ENCODE results near the gene KCNH5. TPM values are rescaled to one million over a fixed set of nuclear protein-coding genes. Genes with fewer than 3 reads are reported as not detected.

KCNH5 gene
- total RNA-seq, 1 experiment from 2014 or later = not detected

- no peak overlapping the region for H3K4me3 Mint-ChIP-seq (ENCODE audit: unreplicated experiment)
- peaks cover 6% of the 10 kb centered on the region for H3K36me3 Mint-ChIP-seq (ENCODE audit: insufficient read depth, unreplicated experiment)
- H3K27ac Mint-ChIP-seq (ENCODE audit: low read depth, unreplicated experiment) = no peak overlapping the region
- H3K9me3 Mint-ChIP-seq (ENCODE audit: unreplicated experiment) = no peaks in the 10 kb centered on the region
- no peaks in the 10 kb centered on the region for H3K27me3 Mint-ChIP-seq (ENCODE audit: insufficient read depth, unreplicated experiment)
- ChIA-PET POLR2A (interaction anchor here (1.0 kb wide), 1 partner anchor 12 kb away, joined by 3 read pairs; no protein-coding TSS in a partner anchor), CTCF (no interaction called here)
- DNase-seq (ENCODE audit: unreplicated experiment) = no peak
- intact Hi-C loops (cut with micrococcal nuclease) = no loop called here
- H3K4me1 Mint-ChIP-seq (ENCODE audit: insufficient read depth, unreplicated experiment) = peaks cover 6% of the 10 kb centered on the region
- TF ChIP-seq CTCF (IDR thresholded peaks at IDR 0.05; ENCODE audit: unreplicated experiment) = no peak
- BruUV-seq (replicated peaks) = no TSS peak
These were observed 372.1 kb downstream of the KCNH5 start for GRCh38 chr14:62673014-62673755.

GRCh38 chr14:62670526-62670925, 374.7 kb downstream of the KCNH5 start:
- H3K27ac Mint-ChIP-seq (ENCODE audit: low read depth, unreplicated experiment) = no peak overlapping the region
- no peak for TF ChIP-seq CTCF (IDR thresholded peaks at IDR 0.05; ENCODE audit: unreplicated experiment)
- CTCF ChIA-PET = no interaction called here
- H3K9me3 Mint-ChIP-seq (ENCODE audit: unreplicated experiment) = no peaks in the 10 kb centered on the region
- BruUV-seq (replicated peaks) = no TSS peak
- H3K36me3 Mint-ChIP-seq (ENCODE audit: insufficient read depth, unreplicated experiment) = peaks cover 6% of the 10 kb centered on the region
- H3K4me3 Mint-ChIP-seq (ENCODE audit: unreplicated experiment) = no peak overlapping the region
- intact Hi-C loops (cut with micrococcal nuclease) = no loop called here
- no peak for DNase-seq (ENCODE audit: unreplicated experiment)
- H3K4me1 Mint-ChIP-seq (ENCODE audit: insufficient read depth, unreplicated experiment) = peaks cover 6% of the 10 kb centered on the region
- H3K27me3 Mint-ChIP-seq (ENCODE audit: insufficient read depth, unreplicated experiment) = no peaks in the 10 kb centered on the region
- POLR2A ChIA-PET = no interaction called here

GRCh38 chr14:62667421-62667914, 377.8 kb downstream of the KCNH5 start:
- TF ChIP-seq CTCF (IDR thresholded peaks at IDR 0.05; ENCODE audit: unreplicated experiment) = no peak
- Mint-ChIP-seq H3K9me3 (ENCODE audit: unreplicated experiment) (no peaks in the 10 kb centered on the region), H3K27me3 (ENCODE audit: insufficient read depth, unreplicated experiment) (no peaks in the 10 kb centered on the region), H3K36me3 (ENCODE audit: insufficient read depth, unreplicated experiment) (peaks cover 6% of the 10 kb centered on the region), H3K4me3 (ENCODE audit: unreplicated experiment) (no peak overlapping the region), H3K27ac (ENCODE audit: low read depth, unreplicated experiment) (no peak overlapping the region), H3K4me1 (ENCODE audit: insufficient read depth, unreplicated experiment) (no peaks in the 10 kb centered on the region)
- ChIA-PET CTCF (interaction anchor here (0.9 to 1.1 kb wide), 2 partner anchors 48 to 482 kb away, joined by 4 to 6 read pairs; no protein-coding TSS in a partner anchor), POLR2A (interaction anchor here (0.7 to 1.3 kb wide), 2 partner anchors 17 to 478 kb away, joined by 3 read pairs; no protein-coding TSS in a partner anchor)
- intact Hi-C loops (cut with micrococcal nuclease) = no loop called here
- BruUV-seq (replicated peaks) = no TSS peak
- DNase-seq (ENCODE audit: unreplicated experiment) = no peak

GRCh38 chr14:62665286-62665685, 380.0 kb downstream of the KCNH5 start:
- H3K27me3 Mint-ChIP-seq (ENCODE audit: insufficient read depth, unreplicated experiment) = no peaks in the 10 kb centered on the region
- CTCF ChIA-PET = no interaction called here
- intact Hi-C loops (cut with micrococcal nuclease) = no loop called here
- BruUV-seq (replicated peaks) = no TSS peak
- no peaks in the 10 kb centered on the region for H3K4me1 Mint-ChIP-seq (ENCODE audit: insufficient read depth, unreplicated experiment)
- DNase-seq (ENCODE audit: unreplicated experiment) = no peak
- peaks cover 8% of the 10 kb centered on the region for H3K9me3 Mint-ChIP-seq (ENCODE audit: unreplicated experiment)
- H3K4me3 Mint-ChIP-seq (ENCODE audit: unreplicated experiment) = no peak overlapping the region
- TF ChIP-seq CTCF (IDR thresholded peaks at IDR 0.05; ENCODE audit: unreplicated experiment) = no peak
- no peak overlapping the region for H3K27ac Mint-ChIP-seq (ENCODE audit: low read depth, unreplicated experiment)
- POLR2A ChIA-PET = interaction anchor here (0.7 kb wide), 1 partner anchor 19 kb away, joined by 3 read pairs; no protein-coding TSS in a partner anchor
- H3K36me3 Mint-ChIP-seq (ENCODE audit: insufficient read depth, unreplicated experiment) = no peaks in the 10 kb centered on the region
